HL-60 (cell line): ENCODE data around the gene ZDHHC15.

Experiments used
- DNase-seq, 2 experiments: peaks; one replicate each; pipeline ENCODE4 v3.0.0-alpha.2; 2010 to 2020; ENCODE audit warnings: low read depth in 1 of 2, low spot score in 1 of 2
- H3K27ac ChIP-seq: fragments of 250-450 bp; sonication (Bioruptor Pico); replicated peaks from 2 replicates; pipeline ENCODE4 v1.5.1; 2020; ENCODE audit warnings: mild to moderate bottlenecking, moderate library complexity
- H3K27me3 ChIP-seq: fragments of 250-450 bp; sonication (Bioruptor Pico); 2 replicates; pipeline ENCODE4 v1.5.1; 2021; ENCODE audit warnings: mild to moderate bottlenecking, moderate library complexity; ENCODE audit not compliant: insufficient read depth, poor library complexity, severe bottlenecking
- H3K4me3 ChIP-seq: replicated peaks from 2 replicates; pipeline ENCODE4 v1.5.1; 2011; ENCODE audit warnings: mild to moderate bottlenecking, control low read depth, low read length; ENCODE audit not compliant: insufficient read depth
- CTCF ChIP-seq: IDR thresholded peaks from one replicate; pipeline ENCODE4 v1.5.1; 2011; ENCODE audit warnings: low read length, control low read depth, inconsistent platforms; ENCODE audit not compliant: insufficient read depth
- GABPA ChIP-seq: IDR thresholded peaks from 2 replicates; pipeline ENCODE4 v1.6.1; 2012; ENCODE audit warnings: low read depth
- POLR2AphosphoS5 ChIP-seq: IDR thresholded peaks from 2 replicates; pipeline ENCODE4 v1.6.1; 2012; ENCODE audit warnings: low read depth
- SPI1 ChIP-seq: IDR thresholded peaks from 2 replicates; pipeline ENCODE4 v1.6.1; 2012; ENCODE audit warnings: low read depth, mild to moderate bottlenecking, borderline replicate concordance
- TF ChIP-seq, protein P1 (sequence below): IDR thresholded peaks from 2 replicates; pipeline ENCODE4 v1.6.1; 2012; ENCODE audit warnings: low read depth; ENCODE audit not compliant: insufficient replicate concordance

Gene ZDHHC15

GRCh38 chrX:75327607-75328006 lies 195.2 kb downstream of the ZDHHC15 start:
- H3K4me3 ChIP-seq: no peak overlapping the region
- TF ChIP-seq SPI1 (no peak), GABPA (no peak), CTCF (no peak), POLR2AphosphoS5 (no peak)
- TF ChIP-seq, protein P1, sequence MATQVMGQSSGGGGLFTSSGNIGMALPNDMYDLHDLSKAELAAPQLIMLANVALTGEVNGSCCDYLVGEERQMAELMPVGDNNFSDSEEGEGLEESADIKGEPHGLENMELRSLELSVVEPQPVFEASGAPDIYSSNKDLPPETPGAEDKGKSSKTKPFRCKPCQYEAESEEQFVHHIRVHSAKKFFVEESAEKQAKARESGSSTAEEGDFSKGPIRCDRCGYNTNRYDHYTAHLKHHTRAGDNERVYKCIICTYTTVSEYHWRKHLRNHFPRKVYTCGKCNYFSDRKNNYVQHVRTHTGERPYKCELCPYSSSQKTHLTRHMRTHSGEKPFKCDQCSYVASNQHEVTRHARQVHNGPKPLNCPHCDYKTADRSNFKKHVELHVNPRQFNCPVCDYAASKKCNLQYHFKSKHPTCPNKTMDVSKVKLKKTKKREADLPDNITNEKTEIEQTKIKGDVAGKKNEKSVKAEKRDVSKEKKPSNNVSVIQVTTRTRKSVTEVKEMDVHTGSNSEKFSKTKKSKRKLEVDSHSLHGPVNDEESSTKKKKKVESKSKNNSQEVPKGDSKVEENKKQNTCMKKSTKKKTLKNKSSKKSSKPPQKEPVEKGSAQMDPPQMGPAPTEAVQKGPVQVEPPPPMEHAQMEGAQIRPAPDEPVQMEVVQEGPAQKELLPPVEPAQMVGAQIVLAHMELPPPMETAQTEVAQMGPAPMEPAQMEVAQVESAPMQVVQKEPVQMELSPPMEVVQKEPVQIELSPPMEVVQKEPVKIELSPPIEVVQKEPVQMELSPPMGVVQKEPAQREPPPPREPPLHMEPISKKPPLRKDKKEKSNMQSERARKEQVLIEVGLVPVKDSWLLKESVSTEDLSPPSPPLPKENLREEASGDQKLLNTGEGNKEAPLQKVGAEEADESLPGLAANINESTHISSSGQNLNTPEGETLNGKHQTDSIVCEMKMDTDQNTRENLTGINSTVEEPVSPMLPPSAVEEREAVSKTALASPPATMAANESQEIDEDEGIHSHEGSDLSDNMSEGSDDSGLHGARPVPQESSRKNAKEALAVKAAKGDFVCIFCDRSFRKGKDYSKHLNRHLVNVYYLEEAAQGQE: no peak
- no peaks in the 10 kb centered on the region for H3K27me3 ChIP-seq
- no peak overlapping the region for H3K27ac ChIP-seq
- no peak for DNase-seq
